Stimulated activated CD8-positive, alpha-beta memory T cell treated with anti-CD3 and anti-CD28 coated beads, Interleukin-7, amount 100 ng/mL, for 24 hours (primary cell): ENCODE data around the gene ZNF652.
"Not testable (repeated sequence)": the region's sequence is repeated elsewhere in the genome, so short reads cannot be mapped to it uniquely, and the experiment has no call there.

ENCODE experiments used
- DNase-seq: peaks from one replicate; pipeline ENCODE4 v3.0.0-alpha.2; 2020; ENCODE audit warnings: low read depth

The ZNF652 gene

DNA sequence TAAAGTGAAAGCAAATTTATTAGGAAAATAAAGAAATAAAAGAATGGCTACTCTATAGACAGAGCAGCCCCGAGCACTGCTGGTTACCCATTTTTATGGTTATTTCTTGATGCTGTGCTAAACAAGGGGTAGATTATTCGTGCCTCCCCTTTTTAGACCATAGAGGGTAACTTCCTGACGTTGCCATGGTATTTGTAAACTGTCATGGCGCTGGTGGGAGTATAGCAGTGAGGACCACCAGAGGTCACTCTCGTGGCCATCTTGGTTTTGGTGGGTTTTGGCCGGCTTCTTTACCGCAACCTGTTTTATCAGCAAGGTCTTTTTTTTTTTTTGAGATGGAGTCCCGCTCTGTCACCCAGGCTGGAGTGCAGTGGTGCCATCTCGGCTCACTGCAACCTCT is 100.5 kb downstream of the ZNF652 start:
- not testable (repeated sequence) for DNase-seq

DNA sequence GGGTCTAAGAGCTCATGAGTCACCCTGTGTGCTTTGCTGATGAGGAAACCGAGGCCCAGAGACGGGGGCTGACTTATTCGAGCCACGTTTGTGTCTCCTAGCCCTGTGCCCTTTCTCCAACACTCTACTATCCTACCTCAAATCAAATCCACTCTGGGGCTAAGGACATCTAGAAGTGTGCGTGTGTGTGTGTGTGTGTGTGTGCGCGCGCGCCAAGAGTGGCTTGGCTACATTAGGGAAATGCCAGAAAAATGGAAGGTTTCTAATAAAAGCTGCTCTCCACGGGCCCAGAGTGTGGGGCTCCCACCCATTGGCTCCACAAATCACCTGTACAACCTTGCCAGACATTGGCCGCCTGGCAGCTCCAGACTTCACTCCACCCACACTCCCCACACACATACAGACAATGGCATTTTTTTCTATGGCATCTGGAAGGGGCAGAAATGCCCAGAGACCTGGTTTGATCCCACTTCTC is 101.2 kb downstream of the ZNF652 start:
- no peak for DNase-seq

DNA sequence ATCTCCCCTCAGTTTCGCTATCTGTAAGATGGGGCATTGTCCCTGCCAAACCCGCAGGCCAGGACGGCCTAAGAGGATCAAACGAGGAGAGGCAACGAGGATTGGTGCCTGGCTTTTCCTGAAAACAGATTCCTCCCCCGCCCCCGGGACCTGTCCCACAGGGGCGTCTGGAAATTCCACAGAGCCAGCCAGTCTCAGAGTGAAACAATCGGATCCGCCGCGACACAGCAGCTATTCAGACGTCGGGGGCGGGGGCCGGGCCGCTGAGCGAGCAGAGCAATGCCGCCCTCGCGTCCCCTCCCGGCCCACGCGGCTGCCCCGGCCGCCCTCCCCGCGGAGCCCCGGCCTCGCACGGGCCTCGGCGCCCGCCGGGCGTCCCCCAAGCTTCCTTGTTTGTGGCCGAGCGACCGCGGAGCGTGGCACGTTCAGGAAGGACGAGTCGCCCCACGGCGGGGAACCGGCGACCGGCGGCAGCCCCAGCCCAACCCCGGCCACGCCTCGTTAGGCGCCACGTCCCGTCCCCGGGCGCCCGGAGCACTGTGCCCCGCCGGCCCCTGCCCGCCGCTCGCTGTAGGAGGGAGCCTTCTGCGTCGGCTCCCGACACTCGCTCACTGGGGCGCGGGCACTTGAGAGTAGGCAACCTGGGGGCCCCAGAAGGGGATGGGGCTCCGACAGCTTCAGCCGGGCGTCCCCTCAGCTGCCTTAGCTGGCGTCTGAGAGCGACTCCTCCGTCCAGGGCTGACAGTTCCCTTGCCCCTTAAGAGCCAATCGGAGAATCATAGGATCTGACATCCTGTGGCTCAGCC is 101.8 kb downstream of the ZNF652 start:
- peak; percentile 20 for DNase-seq

DNA sequence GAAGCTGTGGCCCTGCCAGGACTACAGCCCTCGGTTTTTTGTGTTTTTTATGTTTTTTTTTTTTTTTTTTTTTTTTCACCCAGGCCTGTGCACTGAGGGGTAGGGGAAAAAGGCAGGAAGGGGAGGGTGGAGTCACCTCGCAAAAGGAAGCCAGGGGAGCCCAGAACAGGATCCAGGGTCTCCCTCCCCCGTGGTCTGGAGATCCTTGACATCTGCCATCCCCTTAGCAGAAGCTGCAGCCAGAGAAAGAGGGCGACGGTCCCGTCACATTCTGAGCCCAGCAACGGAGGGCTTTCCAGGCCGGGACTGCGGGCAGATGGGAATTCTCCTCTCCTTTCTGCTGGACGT is 102.4 kb downstream of the ZNF652 start:
- no peak for DNase-seq

DNA sequence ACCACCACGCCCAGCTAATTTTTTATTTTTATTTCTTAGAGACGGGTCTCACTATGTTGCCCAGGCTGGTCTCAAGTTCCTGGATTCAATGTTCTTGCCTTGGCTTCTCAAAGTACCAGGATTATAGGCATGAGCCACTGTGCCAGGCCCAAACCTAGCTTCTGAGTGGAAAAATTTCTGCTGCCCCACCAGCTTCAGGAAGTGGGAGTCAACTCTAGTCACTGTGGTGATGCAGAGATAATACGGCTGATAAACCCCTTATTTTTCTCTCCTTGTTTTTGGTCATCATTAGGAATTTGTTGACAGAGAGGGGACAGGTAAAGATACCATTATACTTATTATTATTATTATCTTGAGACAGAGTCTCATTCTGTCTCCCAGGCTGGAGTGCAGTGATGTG is 103.7 kb downstream of the ZNF652 start:
- no peak for DNase-seq

DNA sequence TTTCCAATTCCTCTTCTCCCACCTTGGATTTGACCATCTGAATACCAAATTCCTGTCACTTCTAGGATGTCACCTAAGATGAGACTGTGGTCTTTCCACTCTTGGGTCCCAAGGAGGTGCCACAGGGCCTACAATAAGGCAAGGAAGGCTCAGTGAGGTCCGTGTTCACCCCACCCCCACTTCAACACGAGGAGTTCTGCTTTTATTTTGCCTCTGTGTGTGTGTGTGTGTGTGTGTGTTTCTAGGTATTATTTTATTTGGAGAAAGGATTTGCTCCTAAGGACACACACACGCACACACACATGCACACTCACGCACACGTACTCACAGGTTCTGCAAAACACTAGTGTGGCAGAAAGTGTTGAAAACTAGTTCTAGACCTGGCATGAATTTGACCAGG is 106.9 kb downstream of the ZNF652 start:
- no peak for DNase-seq

DNA sequence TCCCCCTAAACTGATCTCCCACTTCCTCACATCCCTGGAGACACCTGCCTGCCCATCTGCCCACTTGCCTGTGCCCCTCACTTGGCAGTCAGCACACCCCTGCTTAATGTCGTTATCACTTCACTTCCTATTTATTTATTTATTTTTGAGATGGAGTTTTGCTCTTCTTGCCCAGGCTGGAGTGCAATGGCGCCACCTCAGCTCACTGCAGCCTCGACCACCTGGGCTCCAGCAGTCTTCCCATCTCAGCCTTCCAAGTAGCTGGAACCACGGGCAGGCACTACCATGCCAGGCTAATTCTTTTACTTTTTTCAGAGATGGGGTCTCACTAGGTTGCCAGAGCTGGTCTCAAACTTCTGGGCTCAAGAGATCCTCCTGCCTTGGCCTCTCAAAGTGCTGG is 108.0 kb downstream of the ZNF652 start:
- DNase-seq = no peak

DNA sequence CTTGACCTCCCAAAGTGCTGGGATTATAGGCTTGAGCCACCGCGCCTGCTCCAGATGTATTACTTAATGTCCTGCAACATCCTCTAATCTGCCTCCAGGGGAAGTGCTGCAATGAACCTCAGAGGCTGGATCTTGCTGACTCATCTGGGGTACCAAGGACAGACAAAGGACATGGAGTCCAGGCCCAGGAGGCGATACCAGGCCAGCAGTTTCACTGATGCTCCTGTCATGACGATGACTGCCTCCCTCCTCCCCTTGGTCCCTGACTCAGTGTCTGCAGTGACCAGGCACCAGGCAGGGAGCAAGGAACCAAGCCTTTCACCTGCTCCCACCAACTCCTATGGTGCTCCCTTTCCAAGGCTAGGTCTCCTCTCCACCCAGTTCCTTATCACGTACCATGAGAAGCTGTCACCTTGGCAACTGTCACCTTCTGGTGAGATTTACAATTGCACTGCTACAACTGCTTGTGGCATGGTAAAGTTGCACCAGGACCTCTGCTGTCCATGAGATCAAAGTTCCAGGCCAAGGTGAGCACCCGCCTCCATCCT is 109.8 kb downstream of the ZNF652 start:
- no peak for DNase-seq

DNA sequence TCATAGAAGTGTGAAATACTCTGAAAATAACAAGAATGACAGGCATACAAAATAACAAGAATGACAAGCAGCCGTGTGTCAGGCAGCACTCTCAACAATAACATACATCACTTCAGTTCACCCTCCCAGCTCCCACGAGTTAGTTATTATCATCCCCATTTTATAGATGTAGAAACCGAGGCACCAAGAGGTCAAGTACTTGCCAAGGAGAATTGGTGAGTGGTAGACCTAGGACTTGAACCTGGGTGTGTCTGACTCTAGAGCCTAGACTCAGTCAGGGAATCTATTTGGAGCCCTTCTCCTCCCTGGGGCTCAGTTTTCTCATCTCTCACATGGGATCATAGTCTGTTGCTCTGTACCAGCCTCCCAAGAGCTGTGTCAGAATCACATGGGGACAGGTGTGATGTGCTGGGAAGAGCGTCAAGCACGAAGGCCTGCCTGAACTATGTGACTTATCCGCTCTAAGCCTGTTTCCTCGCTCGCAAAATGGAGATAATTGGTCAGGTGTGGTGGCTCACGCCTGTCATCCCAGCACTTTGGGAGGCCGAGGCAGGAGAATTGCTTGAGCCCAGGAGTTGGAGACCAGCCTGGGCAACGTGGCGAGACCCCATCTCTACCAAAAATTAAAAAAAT is 112.0 kb downstream of the ZNF652 start:
- no peak for DNase-seq

DNA sequence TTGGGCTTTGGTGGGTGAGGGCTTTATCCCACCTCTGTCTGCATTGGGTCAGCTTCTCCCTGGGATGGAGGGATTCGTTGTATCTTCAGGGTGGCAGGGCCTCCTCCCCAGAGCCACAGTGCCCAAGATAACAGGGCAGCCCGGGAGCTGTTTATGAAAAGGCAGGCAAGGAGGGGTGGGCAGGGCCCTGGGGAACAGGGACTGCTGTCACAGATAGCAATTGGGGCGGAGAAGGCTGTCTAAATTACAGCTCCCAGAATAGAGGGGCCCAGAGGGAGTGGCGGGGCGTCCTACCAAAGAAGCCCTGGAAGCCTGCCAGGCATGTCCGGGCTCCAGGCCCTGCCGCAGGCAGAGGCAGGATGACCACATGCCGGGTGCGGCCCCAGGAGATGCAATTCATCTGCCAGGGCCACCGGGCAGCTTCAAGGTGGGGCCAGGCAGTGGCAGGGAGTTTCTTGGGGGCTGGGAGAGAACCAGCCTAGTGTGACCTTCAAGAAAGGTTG is 112.7 kb downstream of the ZNF652 start:
- DNase-seq = no peak

DNA sequence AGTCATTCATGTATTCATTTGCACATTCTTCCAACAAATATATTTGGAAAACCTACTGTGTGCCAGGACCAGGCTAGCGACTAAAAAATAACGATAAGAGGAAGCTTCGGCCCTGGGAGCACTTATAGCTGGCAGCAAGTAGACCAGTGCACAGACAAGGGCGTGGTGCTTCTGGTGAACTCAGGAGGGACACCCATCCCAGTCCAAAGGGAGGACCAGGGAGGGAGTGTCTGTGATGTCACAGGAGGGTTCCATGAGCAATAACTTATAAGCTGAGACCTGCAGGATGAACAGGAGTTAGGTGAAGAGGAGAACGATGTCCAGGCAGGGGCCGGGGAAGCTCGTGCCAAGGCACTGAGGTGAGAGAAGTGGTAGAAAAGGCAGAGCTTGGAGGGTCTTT is 114.1 kb downstream of the ZNF652 start:
- DNase-seq = no peak

DNA sequence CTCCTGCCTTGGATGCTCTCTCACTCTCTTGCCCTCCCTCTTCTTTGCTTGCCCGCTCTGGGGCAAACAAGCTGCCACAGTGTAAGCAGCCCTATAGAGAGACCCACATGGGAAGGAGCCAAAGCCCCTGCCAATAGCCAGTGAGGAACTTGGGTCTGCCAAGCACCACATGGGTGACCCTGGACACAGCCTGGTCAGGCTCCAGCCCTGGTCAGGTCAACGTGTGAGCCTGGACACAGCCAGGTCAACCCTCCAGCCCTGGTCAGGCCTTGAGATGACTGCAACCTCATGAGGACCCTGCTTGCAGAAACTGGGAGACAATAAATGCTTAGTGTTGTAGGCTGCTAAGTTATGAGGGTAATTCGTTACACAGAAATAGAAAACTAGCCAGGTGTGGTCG is 117.2 kb downstream of the ZNF652 start:
- no peak for DNase-seq
